GM23338 (cell line): ENCODE data around the gene TWIST2.

Source experiments
- EZH2phosphoT487 ChIP-seq: fragments of 200-600 bp; sonication (generic); IDR thresholded peaks from one replicate; pipeline ENCODE4 v1.8.1; 2018; ENCODE audit warnings: antibody characterized with exemption; ENCODE audit not compliant: unreplicated experiment
- POLR2AphosphoS5 ChIP-seq: IDR thresholded peaks from 2 replicates; pipeline ENCODE4 v1.6.1; 2016; ENCODE audit warnings: antibody characterized with exemption, low read depth
- REST ChIP-seq: IDR thresholded peaks from one replicate; pipeline ENCODE4 v1.6.1; 2018; ENCODE audit warnings: antibody characterized with exemption; ENCODE audit not compliant: unreplicated experiment
- STAT1 ChIP-seq: IDR thresholded peaks from one replicate; pipeline ENCODE4 v1.6.1; 2016; ENCODE audit warnings: antibody characterized with exemption; ENCODE audit not compliant: unreplicated experiment
- TF ChIP-seq, protein P1 (sequence below), 2 experiments: fragments of 200-600 bp in 1 of 2; sonication (generic) in 1 of 2; conservative IDR thresholded peaks; 2 replicates each; pipeline versions ENCODE4 v1.5.1 to v1.6.1; 2016 to 2017; ENCODE audit warnings: antibody characterized with exemption in 2 of 2, low read depth in 2 of 2, mild to moderate bottlenecking in 2 of 2, moderate library complexity in 1 of 2

DNA sequence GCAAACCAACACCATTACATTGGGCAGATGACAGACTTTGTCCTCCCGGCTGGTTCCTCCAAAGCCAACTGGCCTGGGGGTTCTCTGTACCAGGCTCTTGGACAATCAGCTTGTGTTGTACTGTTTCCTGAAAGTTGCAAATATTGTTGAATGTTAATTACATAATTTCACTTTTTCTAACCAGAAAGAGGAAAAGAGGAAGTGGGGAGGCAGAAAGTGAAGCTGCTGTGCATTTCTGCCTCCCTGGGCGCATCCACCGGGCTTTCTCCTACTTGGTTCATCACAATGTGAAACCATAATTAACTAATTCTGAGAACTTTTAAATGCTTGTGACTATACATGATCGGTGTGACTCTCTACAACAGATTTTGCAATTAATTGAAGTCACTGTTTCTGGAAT is 10.1 kb downstream of the TWIST2 start:
- TF ChIP-seq, protein P1, sequence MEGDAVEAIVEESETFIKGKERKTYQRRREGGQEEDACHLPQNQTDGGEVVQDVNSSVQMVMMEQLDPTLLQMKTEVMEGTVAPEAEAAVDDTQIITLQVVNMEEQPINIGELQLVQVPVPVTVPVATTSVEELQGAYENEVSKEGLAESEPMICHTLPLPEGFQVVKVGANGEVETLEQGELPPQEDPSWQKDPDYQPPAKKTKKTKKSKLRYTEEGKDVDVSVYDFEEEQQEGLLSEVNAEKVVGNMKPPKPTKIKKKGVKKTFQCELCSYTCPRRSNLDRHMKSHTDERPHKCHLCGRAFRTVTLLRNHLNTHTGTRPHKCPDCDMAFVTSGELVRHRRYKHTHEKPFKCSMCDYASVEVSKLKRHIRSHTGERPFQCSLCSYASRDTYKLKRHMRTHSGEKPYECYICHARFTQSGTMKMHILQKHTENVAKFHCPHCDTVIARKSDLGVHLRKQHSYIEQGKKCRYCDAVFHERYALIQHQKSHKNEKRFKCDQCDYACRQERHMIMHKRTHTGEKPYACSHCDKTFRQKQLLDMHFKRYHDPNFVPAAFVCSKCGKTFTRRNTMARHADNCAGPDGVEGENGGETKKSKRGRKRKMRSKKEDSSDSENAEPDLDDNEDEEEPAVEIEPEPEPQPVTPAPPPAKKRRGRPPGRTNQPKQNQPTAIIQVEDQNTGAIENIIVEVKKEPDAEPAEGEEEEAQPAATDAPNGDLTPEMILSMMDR (conservative IDR thresholded peaks at IDR 0.05; ENCODE audit: low read depth in 2 of 2): no peak
- no peak for TF ChIP-seq STAT1
- TF ChIP-seq EZH2phosphoT487: no peak
- no peak for TF ChIP-seq POLR2AphosphoS5
- no peak for TF ChIP-seq REST
